Measurements from ENCODE around the gene TCF19. TPM values are rescaled to one million over a fixed set of nuclear protein-coding genes. Genes with fewer than 3 reads are reported as not detected.

The TCF19 gene
- total RNA-seq, 1 donor from 2014 or later, result 6.4 TPM

DNA sequence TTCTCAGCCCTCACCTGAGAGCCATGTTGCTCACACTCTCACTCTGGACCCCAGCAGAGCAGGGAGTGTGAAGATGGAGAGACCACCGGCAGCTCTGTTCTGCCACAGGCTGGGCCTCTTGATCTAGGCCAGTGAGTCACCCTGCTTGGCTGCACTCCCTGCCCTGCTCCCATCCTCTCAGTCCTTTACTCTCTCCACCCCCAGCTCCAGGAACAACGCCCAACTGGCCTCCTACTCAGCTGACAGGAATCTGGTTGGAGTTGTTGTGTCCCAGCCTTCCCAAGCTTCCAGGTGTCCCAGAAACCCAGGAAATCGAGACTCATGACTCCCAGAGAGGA, 43.9 kb upstream of the TCF19 start, which contains the start of gene PSORS1C1:
Gene PSORS1C1, plus strand, starts transcription at position 260 of the 338 bp plus-strand sequence. CDS start 14,833 bp downstream, outside the sequence.
- H3K4me3 ChIP-seq (ENCODE audit: low read depth, low read length), result peak within 1 kb of the TSS; percentile 10
- peak; percentile 90 for DNase-seq (ENCODE audit: low read depth)
- TF ChIP-seq, protein P1, sequence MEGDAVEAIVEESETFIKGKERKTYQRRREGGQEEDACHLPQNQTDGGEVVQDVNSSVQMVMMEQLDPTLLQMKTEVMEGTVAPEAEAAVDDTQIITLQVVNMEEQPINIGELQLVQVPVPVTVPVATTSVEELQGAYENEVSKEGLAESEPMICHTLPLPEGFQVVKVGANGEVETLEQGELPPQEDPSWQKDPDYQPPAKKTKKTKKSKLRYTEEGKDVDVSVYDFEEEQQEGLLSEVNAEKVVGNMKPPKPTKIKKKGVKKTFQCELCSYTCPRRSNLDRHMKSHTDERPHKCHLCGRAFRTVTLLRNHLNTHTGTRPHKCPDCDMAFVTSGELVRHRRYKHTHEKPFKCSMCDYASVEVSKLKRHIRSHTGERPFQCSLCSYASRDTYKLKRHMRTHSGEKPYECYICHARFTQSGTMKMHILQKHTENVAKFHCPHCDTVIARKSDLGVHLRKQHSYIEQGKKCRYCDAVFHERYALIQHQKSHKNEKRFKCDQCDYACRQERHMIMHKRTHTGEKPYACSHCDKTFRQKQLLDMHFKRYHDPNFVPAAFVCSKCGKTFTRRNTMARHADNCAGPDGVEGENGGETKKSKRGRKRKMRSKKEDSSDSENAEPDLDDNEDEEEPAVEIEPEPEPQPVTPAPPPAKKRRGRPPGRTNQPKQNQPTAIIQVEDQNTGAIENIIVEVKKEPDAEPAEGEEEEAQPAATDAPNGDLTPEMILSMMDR (IDR thresholded peaks at IDR 0.05; ENCODE audit: insufficient read depth, low read length, poor library complexity, severe bottlenecking), result no peak
- H3K36me3 ChIP-seq (ENCODE audit: control insufficient read depth, insufficient read depth, low read length), result no peaks in the 10 kb centered on the region
- H3K27me3 ChIP-seq (ENCODE audit: control insufficient read depth, insufficient read depth, low read length), result no peaks in the 10 kb centered on the region

DNA sequence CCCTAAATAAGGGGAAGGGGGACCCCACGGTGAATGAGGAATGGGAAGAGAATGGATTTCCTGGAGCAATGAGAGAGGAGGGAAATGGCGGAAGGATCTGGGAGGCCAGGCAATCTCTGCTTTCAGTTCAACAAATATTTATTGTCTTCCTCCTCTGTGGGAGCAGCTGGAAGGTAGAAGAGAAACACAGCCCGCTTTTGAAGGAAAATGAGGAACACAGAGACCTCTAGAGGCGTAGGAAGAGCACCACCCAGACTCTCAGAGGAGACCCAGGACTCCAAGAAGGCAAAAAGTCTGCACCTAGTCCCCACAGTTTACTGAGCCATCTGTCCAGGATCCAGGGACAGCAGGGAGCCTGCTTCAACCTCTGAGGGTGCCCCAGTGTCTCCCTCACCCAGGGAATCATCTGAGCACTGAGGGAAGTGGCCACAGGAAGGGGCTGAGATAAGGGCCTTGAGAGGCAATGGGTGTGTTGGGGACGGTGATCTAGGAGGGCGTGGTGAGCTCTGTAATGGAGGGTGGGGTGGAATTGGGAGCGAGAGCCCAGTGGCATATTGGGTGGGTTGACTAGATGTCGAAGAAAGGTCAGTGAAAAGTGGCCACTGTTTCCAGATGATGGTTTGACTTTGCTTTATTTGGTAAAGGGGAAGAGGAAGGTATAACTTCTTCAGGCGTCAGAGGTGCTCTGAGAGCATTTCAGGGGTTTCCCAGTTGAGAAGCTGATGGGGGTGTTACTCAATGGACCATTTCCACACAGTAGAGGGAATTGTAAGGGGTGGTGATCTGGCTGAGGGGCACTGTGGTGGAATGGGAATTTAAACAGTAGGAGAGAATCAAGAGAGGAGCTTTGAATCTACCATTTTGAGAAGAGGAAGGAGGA, 43.2 kb upstream of the TCF19 start:
- no peaks in the 10 kb centered on the region for H3K36me3 ChIP-seq (ENCODE audit: control insufficient read depth, insufficient read depth, low read length)
- TF ChIP-seq, protein P1 (IDR thresholded peaks at IDR 0.05; ENCODE audit: insufficient read depth, low read length, poor library complexity, severe bottlenecking), result peak; percentile 53
- DNase-seq (ENCODE audit: low read depth), result no peak
- H3K27me3 ChIP-seq (ENCODE audit: control insufficient read depth, insufficient read depth, low read length), result no peaks in the 10 kb centered on the region
- peak overlapping the region; percentile 10 for H3K4me3 ChIP-seq (ENCODE audit: low read depth, low read length)

DNA sequence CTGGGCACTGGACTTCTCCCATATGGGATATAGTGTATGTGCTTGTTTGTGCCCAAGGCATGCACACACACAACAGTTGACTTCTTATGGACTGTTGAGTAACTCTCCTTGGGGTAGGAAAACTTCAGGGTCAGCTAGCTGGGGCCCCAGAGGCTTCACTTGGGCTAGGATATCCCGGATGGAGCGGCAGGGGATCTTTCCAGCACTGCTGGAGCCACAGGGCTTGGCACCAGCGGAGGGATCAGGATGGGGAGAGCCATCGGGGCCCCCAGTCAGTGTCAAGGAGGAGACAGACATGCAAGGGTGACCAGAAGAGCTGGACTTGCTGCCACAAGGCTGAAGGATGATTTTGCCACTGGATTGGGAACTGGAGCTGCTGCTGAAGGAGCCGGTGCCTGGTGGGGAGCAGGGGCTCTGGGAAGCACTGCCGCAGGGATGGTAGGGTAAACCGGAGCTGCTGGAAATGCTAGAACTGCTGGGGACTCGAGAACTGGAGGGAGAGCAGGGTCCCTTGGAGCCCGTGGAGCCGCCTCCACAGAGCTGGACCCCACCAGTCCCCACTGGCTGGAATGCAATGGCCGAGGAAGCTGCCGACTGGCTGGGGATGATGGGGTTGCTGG, 42.3 kb upstream of the TCF19 start:
- H3K27me3 ChIP-seq (ENCODE audit: control insufficient read depth, insufficient read depth, low read length), result no peaks in the 10 kb centered on the region
- DNase-seq (ENCODE audit: low read depth), result no peak
- no peaks in the 10 kb centered on the region for H3K36me3 ChIP-seq (ENCODE audit: control insufficient read depth, insufficient read depth, low read length)
- TF ChIP-seq, protein P1 (IDR thresholded peaks at IDR 0.05; ENCODE audit: insufficient read depth, low read length, poor library complexity, severe bottlenecking), result no peak
- no peak overlapping the region for H3K4me3 ChIP-seq (ENCODE audit: low read depth, low read length)

DNA sequence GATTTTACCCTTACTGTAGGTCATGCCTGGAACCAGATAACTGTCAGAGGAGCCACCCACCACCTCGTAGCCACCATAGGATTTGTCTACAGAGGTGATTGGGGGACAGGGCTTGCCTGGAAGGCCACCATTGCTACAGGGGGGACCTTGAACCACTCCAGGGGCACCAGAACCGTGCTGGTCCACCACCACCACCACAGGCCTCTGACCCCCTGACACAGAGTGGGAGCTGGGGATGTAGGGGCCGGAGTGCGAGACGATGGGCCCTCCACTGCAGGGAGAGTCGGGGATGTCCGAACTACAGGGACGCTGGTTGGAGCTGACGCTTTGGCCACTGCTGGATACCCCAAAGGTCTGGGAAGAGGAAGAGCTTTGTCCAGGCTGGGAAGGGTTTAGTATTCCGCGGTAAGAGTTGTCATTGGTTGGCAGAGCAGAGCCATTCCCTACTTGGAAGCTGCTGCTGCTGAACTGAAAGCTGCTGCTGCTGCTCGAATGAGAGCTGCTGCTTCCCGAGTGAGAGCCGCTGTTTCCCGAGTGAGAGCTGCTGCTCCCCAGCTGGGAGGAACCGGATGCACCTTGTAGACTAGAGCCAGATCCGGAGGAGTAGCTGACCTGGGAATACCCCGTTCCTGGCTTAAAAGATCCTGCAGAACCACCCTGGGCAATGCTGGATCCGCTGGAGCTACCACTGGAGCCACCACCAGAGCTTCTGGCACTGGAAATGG, 41.6 kb upstream of the TCF19 start:
- Histone ChIP-seq H3K27me3 (ENCODE audit: control insufficient read depth, insufficient read depth, low read length) (no peaks in the 10 kb centered on the region), H3K36me3 (ENCODE audit: control insufficient read depth, insufficient read depth, low read length) (no peaks in the 10 kb centered on the region), H3K4me3 (ENCODE audit: low read depth, low read length) (no peak overlapping the region)
- TF ChIP-seq, protein P1 (IDR thresholded peaks at IDR 0.05; ENCODE audit: insufficient read depth, low read length, poor library complexity, severe bottlenecking), result no peak
- no peak for DNase-seq (ENCODE audit: low read depth)

DNA sequence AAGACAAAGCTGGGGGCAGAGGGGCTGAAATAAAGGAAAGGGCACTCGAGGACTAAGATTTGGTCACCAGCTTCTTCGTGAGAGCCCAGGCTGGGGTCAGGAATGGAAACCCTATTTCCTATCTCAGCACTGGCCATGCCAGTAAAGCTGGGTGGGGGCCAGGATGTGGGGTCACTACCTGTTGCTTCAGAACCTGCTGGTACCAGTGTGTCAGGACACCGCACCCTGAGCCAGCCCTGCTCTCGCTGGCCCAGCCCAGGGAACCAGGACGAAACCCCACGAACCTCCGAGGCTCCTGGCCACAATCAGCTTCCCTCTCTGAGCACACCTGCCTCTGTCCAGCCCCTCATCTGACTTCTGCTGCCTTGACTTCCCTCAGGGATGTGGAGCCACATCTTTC, 40.2 kb upstream of the TCF19 start:
- TF ChIP-seq, protein P1 (IDR thresholded peaks at IDR 0.05; ENCODE audit: insufficient read depth, low read length, poor library complexity, severe bottlenecking), result no peak
- Histone ChIP-seq H3K27me3 (ENCODE audit: control insufficient read depth, insufficient read depth, low read length) (no peaks in the 10 kb centered on the region), H3K36me3 (ENCODE audit: control insufficient read depth, insufficient read depth, low read length) (no peaks in the 10 kb centered on the region), H3K4me3 (ENCODE audit: low read depth, low read length) (no peak overlapping the region)
- no peak for DNase-seq (ENCODE audit: low read depth)
